Measurements from ENCODE around the gene GTPBP3. TPM values are rescaled to one million over a fixed set of nuclear protein-coding genes. Genes with fewer than 3 reads are reported as not detected.
"Not testable (repeated sequence)": the region's sequence is repeated elsewhere in the genome, so short reads cannot be mapped to it uniquely, and the experiment has no call there.

The GTPBP3 gene
- total RNA-seq, 1 experiment from 2014 or later: 53.2 TPM

DNA sequence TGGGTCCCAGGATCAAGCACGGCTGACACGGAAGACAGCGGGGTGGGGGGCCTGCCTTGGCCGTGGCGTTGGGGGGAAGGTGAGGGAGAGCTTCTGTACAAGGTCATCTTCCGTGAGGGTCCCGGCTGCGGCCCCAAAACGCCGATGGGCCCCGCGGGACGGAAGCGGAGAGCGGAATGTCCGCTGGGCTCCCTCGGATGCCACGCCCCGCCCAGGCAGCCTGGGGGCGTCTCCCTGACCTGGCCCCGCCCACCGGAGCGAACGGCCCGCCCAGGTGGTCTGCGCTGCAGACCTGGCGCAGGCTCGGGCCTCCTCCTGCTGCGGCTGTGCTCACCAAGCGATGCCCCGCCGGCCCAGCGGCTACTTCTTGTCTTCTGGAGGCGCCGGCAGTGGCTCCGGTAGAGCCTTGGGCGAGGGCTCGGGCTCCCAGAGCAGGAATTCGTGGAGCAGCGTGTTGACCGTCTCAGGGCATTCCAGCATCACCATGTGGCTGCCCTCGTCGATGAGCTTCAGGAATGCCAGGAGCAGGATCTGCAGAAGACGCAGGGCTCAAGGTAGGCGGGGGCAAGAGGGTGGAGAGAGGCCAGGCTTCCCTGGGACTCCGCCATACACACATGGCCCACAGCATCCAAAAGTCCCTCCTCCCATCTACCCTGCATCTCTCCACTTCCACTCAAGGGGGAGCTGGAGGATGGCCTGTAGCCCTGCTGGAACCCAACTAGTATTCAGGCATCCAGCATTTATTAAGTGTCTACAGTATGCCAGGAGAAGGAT lies 44.9 kb upstream of the GTPBP3 start:
- H3K4me1 ChIP-seq (ENCODE audit: insufficient read depth, low read length, poor library complexity, severe bottlenecking): peaks cover 8% of the 10 kb centered on the region
- no peaks in the 10 kb centered on the region for H3K9me3 ChIP-seq (ENCODE audit: low read depth, low read length, poor library complexity, severe bottlenecking)
- no peak for TF ChIP-seq EZH2 (IDR thresholded peaks at IDR 0.05; ENCODE audit: borderline replicate concordance, low read depth, low read length, poor library complexity, severe bottlenecking)
- TF ChIP-seq, protein P1, sequence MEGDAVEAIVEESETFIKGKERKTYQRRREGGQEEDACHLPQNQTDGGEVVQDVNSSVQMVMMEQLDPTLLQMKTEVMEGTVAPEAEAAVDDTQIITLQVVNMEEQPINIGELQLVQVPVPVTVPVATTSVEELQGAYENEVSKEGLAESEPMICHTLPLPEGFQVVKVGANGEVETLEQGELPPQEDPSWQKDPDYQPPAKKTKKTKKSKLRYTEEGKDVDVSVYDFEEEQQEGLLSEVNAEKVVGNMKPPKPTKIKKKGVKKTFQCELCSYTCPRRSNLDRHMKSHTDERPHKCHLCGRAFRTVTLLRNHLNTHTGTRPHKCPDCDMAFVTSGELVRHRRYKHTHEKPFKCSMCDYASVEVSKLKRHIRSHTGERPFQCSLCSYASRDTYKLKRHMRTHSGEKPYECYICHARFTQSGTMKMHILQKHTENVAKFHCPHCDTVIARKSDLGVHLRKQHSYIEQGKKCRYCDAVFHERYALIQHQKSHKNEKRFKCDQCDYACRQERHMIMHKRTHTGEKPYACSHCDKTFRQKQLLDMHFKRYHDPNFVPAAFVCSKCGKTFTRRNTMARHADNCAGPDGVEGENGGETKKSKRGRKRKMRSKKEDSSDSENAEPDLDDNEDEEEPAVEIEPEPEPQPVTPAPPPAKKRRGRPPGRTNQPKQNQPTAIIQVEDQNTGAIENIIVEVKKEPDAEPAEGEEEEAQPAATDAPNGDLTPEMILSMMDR (conservative IDR thresholded peaks at IDR 0.05; ENCODE audit: low read depth, low read length): peak; percentile 77
- H3K27me3 ChIP-seq (replicated peaks; ENCODE audit: insufficient read depth, low read depth, low read length, poor library complexity): no peaks in the 10 kb centered on the region
- POLR2A ChIA-PET (ENCODE audit: low non-redundant PET): no interaction called here
- no TSS peak for BruUV-seq (replicated peaks)
- H3K4me3 ChIP-seq (ENCODE audit: low read depth, low read length, poor library complexity, severe bottlenecking): peak overlapping the region; percentile 54
- CTCF ChIA-PET: interaction anchor here (0.7 to 0.8 kb wide), 2 partner anchors 14 to 94 kb away, joined by 4 to 9 read pairs; no protein-coding TSS in a partner anchor
- peak overlapping the region; percentile 21 for H3K27ac ChIP-seq (ENCODE audit: low read depth, low read length, poor library complexity, severe bottlenecking)
- H3K36me3 ChIP-seq (ENCODE audit: insufficient read depth, low read length, poor library complexity, severe bottlenecking): peaks cover 8% of the 10 kb centered on the region
- peak; percentile 95 for DNase-seq (ENCODE audit: low spot score)
- intact Hi-C loops (cut with micrococcal nuclease; ENCODE audit: unreplicated experiment): loop anchor here (1.0 kb wide), 1 partner anchor 94 kb away; no protein-coding TSS in a partner anchor

DNA sequence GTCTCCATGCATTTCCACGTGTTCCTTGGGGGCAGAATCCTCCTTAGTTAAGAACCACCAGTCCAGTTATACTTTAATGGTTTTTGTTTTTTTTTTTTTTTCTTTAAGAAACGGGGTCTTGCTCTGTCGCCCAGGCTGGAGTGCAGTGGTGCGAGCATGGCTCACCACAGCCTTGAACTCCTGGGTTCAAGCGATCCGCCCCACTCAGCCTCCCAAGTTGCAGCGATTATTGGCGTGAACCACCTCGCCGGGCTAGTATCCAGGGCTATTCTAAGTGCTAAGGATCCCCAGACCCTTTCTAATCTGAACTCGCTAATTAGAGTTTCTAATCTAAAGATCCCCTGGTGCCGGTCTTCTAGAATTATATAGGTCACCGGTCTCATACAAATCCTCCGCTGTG lies 43.7 kb upstream of the GTPBP3 start:
- Histone ChIP-seq H3K27ac (ENCODE audit: low read depth, low read length, poor library complexity, severe bottlenecking) (no peak overlapping the region), H3K4me3 (ENCODE audit: low read depth, low read length, poor library complexity, severe bottlenecking) (no peak overlapping the region), H3K36me3 (ENCODE audit: insufficient read depth, low read length, poor library complexity, severe bottlenecking) (peaks cover 14% of the 10 kb centered on the region), H3K9me3 (ENCODE audit: low read depth, low read length, poor library complexity, severe bottlenecking) (no peaks in the 10 kb centered on the region), H3K4me1 (ENCODE audit: insufficient read depth, low read length, poor library complexity, severe bottlenecking) (peaks cover 8% of the 10 kb centered on the region), H3K27me3 (replicated peaks; ENCODE audit: insufficient read depth, low read depth, low read length, poor library complexity) (no peaks in the 10 kb centered on the region)
- ChIA-PET CTCF (interaction anchor here (0.7 to 0.8 kb wide), 2 partner anchors 13 to 93 kb away, joined by 4 to 9 read pairs; no protein-coding TSS in a partner anchor), POLR2A (ENCODE audit: low non-redundant PET) (no interaction called here)
- DNase-seq (ENCODE audit: low spot score): no peak
- TSS peak; percentile 60 for BruUV-seq (replicated peaks)
- TF ChIP-seq EZH2 (IDR thresholded peaks at IDR 0.05; ENCODE audit: borderline replicate concordance, low read depth, low read length, poor library complexity, severe bottlenecking): no peak
- TF ChIP-seq, protein P1 (conservative IDR thresholded peaks at IDR 0.05; ENCODE audit: low read depth, low read length): no peak
- intact Hi-C loops (cut with micrococcal nuclease; ENCODE audit: unreplicated experiment): loop anchor here (1.0 kb wide), 1 partner anchor 93 kb away; no protein-coding TSS in a partner anchor

DNA sequence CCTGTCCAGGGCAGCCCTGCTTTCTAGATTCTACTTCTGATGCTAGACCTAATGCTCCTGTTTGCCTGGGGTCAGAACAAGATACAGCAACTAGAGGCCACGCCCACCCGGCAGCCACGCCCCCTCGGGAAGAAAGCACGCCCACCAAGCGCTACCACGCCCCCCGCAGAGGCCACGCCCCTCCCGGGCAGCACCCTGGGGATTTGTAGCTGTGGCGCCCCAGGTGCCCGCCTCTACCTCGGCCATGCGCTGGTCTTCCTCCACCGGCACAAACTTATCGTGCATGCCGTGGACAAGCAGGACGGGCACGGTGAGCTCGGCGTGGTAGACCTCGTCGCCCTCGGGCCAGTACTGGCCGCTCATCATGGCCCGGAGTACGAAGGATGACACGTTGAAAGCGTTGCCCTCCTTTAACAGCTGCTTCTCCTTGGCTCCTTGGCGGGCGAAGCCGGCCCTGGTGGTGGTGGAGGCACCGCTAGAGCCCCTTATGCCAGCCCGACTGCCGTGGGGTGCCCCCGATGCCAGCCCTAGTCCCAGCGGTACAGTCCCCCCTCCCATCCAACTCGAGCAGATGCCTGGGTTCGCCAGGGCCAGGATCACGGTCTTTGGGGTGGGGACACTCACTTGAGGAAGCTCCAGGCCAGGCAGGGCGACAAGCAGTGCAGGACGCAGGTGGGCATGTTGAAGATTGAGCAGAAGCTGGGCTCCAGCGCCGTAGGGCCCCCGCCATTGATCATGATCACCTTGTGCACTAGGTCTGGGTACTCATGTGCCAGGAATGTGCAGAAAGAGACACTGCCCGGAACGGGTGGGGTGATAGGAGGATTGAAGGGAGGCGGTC lies 43.1 kb upstream of the GTPBP3 start:
- ChIA-PET CTCF (interaction anchor here (0.5 to 1.0 kb wide), 2 partner anchors 92 to 200 kb away, joined by 3 to 4 read pairs; no protein-coding TSS in a partner anchor), POLR2A (ENCODE audit: low non-redundant PET) (no interaction called here)
- intact Hi-C loops (cut with micrococcal nuclease; ENCODE audit: unreplicated experiment): no loop called here
- TF ChIP-seq EZH2 (IDR thresholded peaks at IDR 0.05; ENCODE audit: borderline replicate concordance, low read depth, low read length, poor library complexity, severe bottlenecking): no peak
- TF ChIP-seq, protein P1 (conservative IDR thresholded peaks at IDR 0.05; ENCODE audit: low read depth, low read length): no peak
- Histone ChIP-seq H3K27me3 (replicated peaks; ENCODE audit: insufficient read depth, low read depth, low read length, poor library complexity) (no peaks in the 10 kb centered on the region), H3K4me3 (ENCODE audit: low read depth, low read length, poor library complexity, severe bottlenecking) (no peak overlapping the region), H3K9me3 (ENCODE audit: low read depth, low read length, poor library complexity, severe bottlenecking) (no peaks in the 10 kb centered on the region), H3K36me3 (ENCODE audit: insufficient read depth, low read length, poor library complexity, severe bottlenecking) (peaks cover 15% of the 10 kb centered on the region), H3K27ac (ENCODE audit: low read depth, low read length, poor library complexity, severe bottlenecking) (no peak overlapping the region), H3K4me1 (ENCODE audit: insufficient read depth, low read length, poor library complexity, severe bottlenecking) (peaks cover 8% of the 10 kb centered on the region)
- no peak for DNase-seq (ENCODE audit: low spot score)
- no TSS peak for BruUV-seq (replicated peaks)

DNA sequence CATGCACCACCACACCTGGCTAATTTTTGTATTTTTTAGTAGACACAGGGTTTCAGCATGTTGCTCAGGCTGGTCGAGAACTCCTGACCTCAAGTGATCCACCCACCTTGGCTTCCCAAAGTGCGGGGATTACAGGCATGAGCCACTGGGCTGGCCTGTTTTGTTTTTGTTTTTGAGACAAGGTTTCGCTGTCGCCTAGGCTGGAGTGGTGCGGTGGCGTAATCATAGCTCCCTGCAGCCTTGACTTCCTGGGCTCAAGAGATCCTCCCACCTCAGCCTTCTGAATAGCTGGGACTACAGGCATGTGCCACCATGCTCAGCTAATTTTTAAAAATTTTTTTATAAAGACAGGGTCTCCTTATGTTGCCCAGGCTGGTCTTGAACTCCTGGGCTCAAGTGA lies 41.8 kb upstream of the GTPBP3 start:
- DNase-seq (ENCODE audit: low spot score); H3K9me3 ChIP-seq (ENCODE audit: low read depth, low read length, poor library complexity, severe bottlenecking); H3K27ac ChIP-seq (ENCODE audit: low read depth, low read length, poor library complexity, severe bottlenecking); CTCF ChIA-PET; H3K27me3 ChIP-seq (replicated peaks; ENCODE audit: insufficient read depth, low read depth, low read length, poor library complexity); BruUV-seq (replicated peaks); POLR2A ChIA-PET (ENCODE audit: low non-redundant PET); intact Hi-C loops (cut with micrococcal nuclease; ENCODE audit: unreplicated experiment); H3K4me1 ChIP-seq (ENCODE audit: insufficient read depth, low read length, poor library complexity, severe bottlenecking); H3K4me3 ChIP-seq (ENCODE audit: low read depth, low read length, poor library complexity, severe bottlenecking): not testable (repeated sequence)
- peaks cover 15% of the 10 kb centered on the region for H3K36me3 ChIP-seq (ENCODE audit: insufficient read depth, low read length, poor library complexity, severe bottlenecking)

All from A673 (cell line).